Uterus (tissue), 2 donors: Measurements from ENCODE around the gene UBE2E3.

Experiments used
- POLR2A ChIP-seq, 2 donors: fragments of 450-650 bp; IDR thresholded peaks; one replicate each; pipeline ENCODE4 v1.6.1; 2016; ENCODE audit warnings: antibody characterized with exemption in 2 of 2, mild to moderate bottlenecking in 1 of 2, moderate library complexity in 1 of 2
- TF ChIP-seq, protein P1 (sequence below), 4 experiments: fragments of 200-600 bp in 2 of 4; fragments of 450-650 bp in 2 of 4; sonication (generic) in 2 of 4; IDR thresholded peaks; one replicate each; pipeline ENCODE4 v1.5.1; 2016 to 2019; ENCODE audit warnings: antibody characterized with exemption in 4 of 4, mild to moderate bottlenecking in 2 of 4, moderate library complexity in 1 of 4

GRCh38 chr2:181005326-181005655, 24.9 kb downstream of the UBE2E3 start:
- TF ChIP-seq POLR2A (IDR thresholded peaks at IDR 0.05), result no peak
- TF ChIP-seq, protein P1, sequence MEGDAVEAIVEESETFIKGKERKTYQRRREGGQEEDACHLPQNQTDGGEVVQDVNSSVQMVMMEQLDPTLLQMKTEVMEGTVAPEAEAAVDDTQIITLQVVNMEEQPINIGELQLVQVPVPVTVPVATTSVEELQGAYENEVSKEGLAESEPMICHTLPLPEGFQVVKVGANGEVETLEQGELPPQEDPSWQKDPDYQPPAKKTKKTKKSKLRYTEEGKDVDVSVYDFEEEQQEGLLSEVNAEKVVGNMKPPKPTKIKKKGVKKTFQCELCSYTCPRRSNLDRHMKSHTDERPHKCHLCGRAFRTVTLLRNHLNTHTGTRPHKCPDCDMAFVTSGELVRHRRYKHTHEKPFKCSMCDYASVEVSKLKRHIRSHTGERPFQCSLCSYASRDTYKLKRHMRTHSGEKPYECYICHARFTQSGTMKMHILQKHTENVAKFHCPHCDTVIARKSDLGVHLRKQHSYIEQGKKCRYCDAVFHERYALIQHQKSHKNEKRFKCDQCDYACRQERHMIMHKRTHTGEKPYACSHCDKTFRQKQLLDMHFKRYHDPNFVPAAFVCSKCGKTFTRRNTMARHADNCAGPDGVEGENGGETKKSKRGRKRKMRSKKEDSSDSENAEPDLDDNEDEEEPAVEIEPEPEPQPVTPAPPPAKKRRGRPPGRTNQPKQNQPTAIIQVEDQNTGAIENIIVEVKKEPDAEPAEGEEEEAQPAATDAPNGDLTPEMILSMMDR (IDR thresholded peaks at IDR 0.05), result no peak
